H9 (cell line): ENCODE results near the gene IL32. TPM values are rescaled to one million over a fixed set of nuclear protein-coding genes. Genes with fewer than 3 reads are reported as not detected.

Experiments
- DNase-seq: peaks from one replicate; pipeline ENCODE4 v3.0.0-alpha.2; 2017
- H2AFZ ChIP-seq: one replicate; pipeline ENCODE4 v1.6.1; 2013; ENCODE audit warnings: mild to moderate bottlenecking, low read length, control low read depth, moderate library complexity
- H2AK5ac ChIP-seq: 2 replicates; pipeline ENCODE4 v1.6.1; 2013; ENCODE audit warnings: low read length, control low read depth, mixed read lengths; ENCODE audit not compliant: insufficient read length
- H2BK120ac ChIP-seq: one replicate; pipeline ENCODE4 v1.6.1; 2013; ENCODE audit warnings: low read depth, mild to moderate bottlenecking, low read length, control low read depth, inconsistent platforms; ENCODE audit not compliant: poor library complexity, severe bottlenecking
- H2BK12ac ChIP-seq: 2 replicates; pipeline ENCODE4 v1.6.1; 2013; ENCODE audit warnings: low read length, control low read depth, mixed read lengths, low read depth; ENCODE audit not compliant: insufficient read length
- H2BK15ac ChIP-seq: 2 replicates; pipeline ENCODE4 v1.6.1; 2013; ENCODE audit warnings: low read depth, low read length, control low read depth
- H2BK20ac ChIP-seq: one replicate; pipeline ENCODE4 v1.6.1; 2013; ENCODE audit warnings: low read depth, mild to moderate bottlenecking, low read length, control low read depth, inconsistent platforms; ENCODE audit not compliant: poor library complexity, severe bottlenecking
- H2BK5ac ChIP-seq: 2 replicates; pipeline ENCODE4 v1.6.1; 2013; ENCODE audit warnings: low read length, control low read depth, mixed read lengths; ENCODE audit not compliant: insufficient read length
- H3K14ac ChIP-seq: 2 replicates; pipeline ENCODE4 v1.6.1; 2013; ENCODE audit warnings: low read length, control low read depth; ENCODE audit not compliant: insufficient read depth
- H3K18ac ChIP-seq: 2 replicates; pipeline ENCODE4 v1.6.1; 2013; ENCODE audit warnings: low read depth, mild to moderate bottlenecking, mixed read lengths, low read length, control low read depth; ENCODE audit not compliant: insufficient read length
- H3K23ac ChIP-seq: 2 replicates; pipeline ENCODE4 v1.6.1; 2013; ENCODE audit warnings: low read length, control low read depth, mixed read lengths, low read depth; ENCODE audit not compliant: insufficient read length
- H3K23me2 ChIP-seq: 2 replicates; pipeline ENCODE4 v1.6.1; 2013; ENCODE audit warnings: low read depth, mild to moderate bottlenecking, mixed read lengths, low read length, control low read depth; ENCODE audit not compliant: insufficient read length, poor library complexity, severe bottlenecking
- H3K27ac ChIP-seq: 2 replicates; pipeline ENCODE4 v1.5.1; 2013; ENCODE audit warnings: low read length, control low read depth, mixed read lengths, low read depth; ENCODE audit not compliant: insufficient read length
- H3K27me3 ChIP-seq: 2 replicates; pipeline ENCODE4 v1.6.1; 2013; ENCODE audit warnings: low read length, control low read depth, inconsistent platforms; ENCODE audit not compliant: insufficient read depth
- H3K4ac ChIP-seq: 2 replicates; pipeline ENCODE4 v1.6.1; 2013; ENCODE audit warnings: low read depth, mild to moderate bottlenecking, control low read depth, inconsistent platforms, low read length, moderate library complexity
- H3K4me1 ChIP-seq: 2 replicates; pipeline ENCODE4 v1.6.1; 2013; ENCODE audit warnings: low read length, control low read depth, inconsistent platforms; ENCODE audit not compliant: insufficient read depth
- H3K4me2 ChIP-seq: 2 replicates; pipeline ENCODE4 v1.6.1; 2013; ENCODE audit warnings: low read length, control low read depth, mixed read lengths; ENCODE audit not compliant: insufficient read length, insufficient read depth
- H3K56ac ChIP-seq: 2 replicates; pipeline ENCODE4 v1.6.1; 2013; ENCODE audit warnings: low read depth, mild to moderate bottlenecking, mixed read lengths, low read length, control low read depth; ENCODE audit not compliant: insufficient read length
- H3K79me1 ChIP-seq: 2 replicates; pipeline ENCODE4 v1.6.1; 2013; ENCODE audit warnings: low read depth, mild to moderate bottlenecking, moderate library complexity, low read length, control low read depth, inconsistent platforms; ENCODE audit not compliant: insufficient read depth, poor library complexity, severe bottlenecking
- H3K79me2 ChIP-seq: 2 replicates; pipeline ENCODE4 v1.6.1; 2013; ENCODE audit warnings: low read length, control low read depth, inconsistent platforms; ENCODE audit not compliant: insufficient read depth
- H3K9ac ChIP-seq: 2 replicates; pipeline ENCODE4 v1.6.1; 2013; ENCODE audit warnings: low read length, control low read depth, mixed read lengths; ENCODE audit not compliant: insufficient read length; ENCODE audit errors: extremely low read depth
- H3K9me3 ChIP-seq: one replicate; pipeline ENCODE4 v1.6.1; 2013; ENCODE audit warnings: low read depth, low read length, inconsistent platforms; ENCODE audit not compliant: control insufficient read depth
- H3T11ph ChIP-seq: one replicate; pipeline ENCODE4 v1.6.1; 2013; ENCODE audit warnings: mild to moderate bottlenecking, low read length, control low read depth, inconsistent platforms
- H4K20me1 ChIP-seq: one replicate; pipeline ENCODE4 v1.6.1; 2013; ENCODE audit not compliant: control insufficient read depth, insufficient read length, insufficient read depth
- H4K5ac ChIP-seq: 2 replicates; pipeline ENCODE4 v1.6.1; 2013; ENCODE audit warnings: low read depth, mild to moderate bottlenecking, mixed read lengths, low read length, control low read depth; ENCODE audit not compliant: insufficient read length
- H4K8ac ChIP-seq: replicated peaks from 2 replicates; pipeline ENCODE4 v1.6.1; 2013; ENCODE audit warnings: low read length, control low read depth, mixed read lengths, low read depth; ENCODE audit not compliant: insufficient read length
- H4K91ac ChIP-seq: 2 replicates; pipeline ENCODE4 v1.6.1; 2013; ENCODE audit warnings: low read depth, mild to moderate bottlenecking, moderate library complexity, mixed read lengths, low read length, control low read depth; ENCODE audit not compliant: insufficient read length
- H3K27ac Mint-ChIP-seq, 3 experiments: 2 replicates in 2 of 3; 3 replicates in 1 of 3; pipeline ENCODE4 v1.8.0; 2020 to 2021; ENCODE audit warnings: mixed read lengths in 3 of 3, mild to moderate bottlenecking in 1 of 3, moderate library complexity in 1 of 3
- H3K27me3 Mint-ChIP-seq: 2 replicates; pipeline ENCODE4 v1.8.0; 2021; ENCODE audit warnings: low read depth, mild to moderate bottlenecking, moderate library complexity, mixed read lengths
- H3K36me3 Mint-ChIP-seq, 3 experiments: 2 replicates in 2 of 3; 3 replicates in 1 of 3; pipeline ENCODE4 v1.8.0; 2020 to 2021; ENCODE audit warnings: low read depth in 3 of 3, mixed read lengths in 3 of 3; ENCODE audit not compliant: insufficient read depth in 1 of 3
- H3K4me1 Mint-ChIP-seq, 2 experiments: 2 replicates each; pipeline ENCODE4 v1.8.0; 2020; ENCODE audit warnings: mixed read lengths in 2 of 2
- H3K4me3 Mint-ChIP-seq, 2 experiments: 2 replicates in 1 of 2; 3 replicates in 1 of 2; pipeline ENCODE4 v1.8.0; 2020 to 2021; ENCODE audit warnings: mild to moderate bottlenecking in 2 of 2, mixed read lengths in 2 of 2, moderate library complexity in 1 of 2
- H3K9me3 Mint-ChIP-seq, 2 experiments: 2 replicates in 1 of 2; 3 replicates in 1 of 2; pipeline ENCODE4 v1.8.0; 2020; ENCODE audit warnings: mild to moderate bottlenecking in 2 of 2, mixed read lengths in 2 of 2, moderate library complexity in 1 of 2
- CTCF ChIP-seq: fragments of 200-600 bp; sonication (generic); conservative IDR thresholded peaks from 3 replicates; pipeline ENCODE4 v1.8.0; 2021; ENCODE audit warnings: antibody characterized with exemption, mild to moderate bottlenecking
- WGBS: extraction: QIAGEN DNeasy Blood & Tissue Kit; methylation state at CpG from one replicate; pipeline ENCODE4 v1.1.7; 2013; ENCODE audit warnings: missing lambda C conversion rate, low lambda C conversion rate, mixed read lengths; ENCODE audit not compliant: insufficient read length; ENCODE audit errors: extremely low coverage; 5-methylcytosine and 5-hydroxymethylcytosine counted together
- total RNA-seq: library from RNA; stranded (reverse); gene quantifications from 2 replicates; pipeline ENCODE4 v1.2.1, GENCODE V29; 2021

Gene IL32
- total RNA-seq, 1 experiment from 2014 or later: 2.0 TPM

GRCh38 chr16:3035289-3035971, 30.0 kb upstream of the IL32 start:
- DNase-seq: no peak
- H2AFZ ChIP-seq: no peak overlapping the region
- Mint-ChIP-seq H3K36me3 (peaks cover 3 to 5% (median 3%) of the 10 kb centered on the region in 3 experiments; a peak in 4 of 7 replicates), H3K9me3 (no peaks in the 10 kb centered on the region), H3K27me3 (peaks cover 44% of the 10 kb centered on the region), H3K4me1 (peaks cover 30 to 35% of the 10 kb centered on the region in 2 experiments), H3K27ac (peak overlapping the region in 1 of 3 experiments; percentile 15; a peak in 2 of 7 replicates), H3K4me3 (peak overlapping the region; percentile 66 to 79)
- no peak overlapping the region for H3K14ac ChIP-seq
- no peak overlapping the region for H3K23ac ChIP-seq
- no peak overlapping the region for H2AK5ac ChIP-seq
- no peak overlapping the region for H3K9ac ChIP-seq
- H4K8ac ChIP-seq: no peak overlapping the region
- no peak for TF ChIP-seq CTCF
- H3T11ph ChIP-seq: no peak overlapping the region
- H3K79me1 ChIP-seq: no peaks in the 10 kb centered on the region
- no peak overlapping the region for H3K56ac ChIP-seq
- no peaks in the 10 kb centered on the region for H3K79me2 ChIP-seq
- H2BK12ac ChIP-seq: no peak overlapping the region
- H3K27me3 ChIP-seq: no peaks in the 10 kb centered on the region
- no CpG with 5 or more reads among the region's 19 CpGs for WGBS
- no peak overlapping the region for H4K5ac ChIP-seq
- H3K4me1 ChIP-seq: no peaks in the 10 kb centered on the region; the same call in 1 of the 2 replicates
- H3K9me3 ChIP-seq: no peaks in the 10 kb centered on the region
- H2BK20ac ChIP-seq: no peak overlapping the region
- no peak overlapping the region for H3K18ac ChIP-seq
- H3K27ac ChIP-seq: no peak overlapping the region
- no peak overlapping the region for H2BK15ac ChIP-seq
- H2BK120ac ChIP-seq: no peak overlapping the region
- H2BK5ac ChIP-seq: no peak overlapping the region
- no peak overlapping the region for H4K91ac ChIP-seq
- H3K23me2 ChIP-seq: peaks cover 7% of the 10 kb centered on the region
- peaks cover 3% of the 10 kb centered on the region for H4K20me1 ChIP-seq
- peak overlapping the region; percentile 78 for H3K4me2 ChIP-seq
- no peak overlapping the region for H3K4ac ChIP-seq
